HG03095 (cell line): ENCODE results near the gene INPPL1.
"Not testable (repeated sequence)": the region's sequence is repeated elsewhere in the genome, so short reads cannot be mapped to it uniquely, and the experiment has no call there.

Experiments
- ATAC-seq: cut with Tn5 transposase; IDR thresholded peaks from one replicate; pipeline ENCODE4 v1.9.1; 2021; ENCODE audit warnings: moderate library complexity; ENCODE audit not compliant: unreplicated experiment

INPPL1 gene

DNA sequence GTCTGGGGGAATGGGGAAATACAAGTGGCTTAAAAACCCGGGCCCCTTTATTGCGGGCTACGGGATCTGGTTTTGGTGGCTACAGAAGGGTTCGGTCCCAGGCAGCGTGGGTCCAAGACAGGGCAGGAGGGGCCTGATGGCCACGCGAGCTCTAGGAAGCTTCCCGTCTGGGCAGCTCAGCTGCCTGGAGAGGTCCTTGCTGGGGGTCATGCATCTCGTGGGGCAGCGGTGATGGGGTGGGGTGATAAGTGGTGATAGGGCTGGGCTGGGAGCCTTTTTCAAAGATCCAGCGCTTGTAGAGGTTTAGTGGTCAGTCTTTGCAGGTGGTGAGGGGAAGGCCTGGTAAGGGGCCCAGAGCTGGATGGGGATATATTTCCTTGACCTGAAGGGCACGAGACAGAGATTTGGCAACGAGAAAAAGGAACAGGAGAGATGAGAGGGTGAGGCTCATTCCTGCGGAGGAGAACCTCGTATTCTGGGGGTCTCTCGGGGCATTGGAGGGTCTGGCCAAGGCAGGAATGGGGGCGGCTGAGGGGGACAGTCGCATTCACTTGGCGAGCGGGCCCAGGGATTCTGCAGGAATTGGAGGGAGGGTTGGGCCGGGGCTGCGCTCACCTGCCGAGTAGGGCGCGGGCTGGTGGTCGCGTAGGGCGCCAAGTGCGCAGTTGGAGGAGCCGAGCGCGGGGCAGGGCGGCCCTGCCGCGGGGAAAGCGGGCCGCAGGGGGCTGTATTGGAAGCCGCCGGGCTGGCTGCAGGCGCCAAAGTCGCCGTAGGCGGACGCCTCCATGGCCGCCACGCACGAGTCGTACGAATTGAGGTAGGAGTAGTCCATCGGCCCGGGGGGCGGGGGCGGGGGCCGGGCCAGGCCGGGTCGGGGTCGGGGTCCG is 18.8 kb downstream of the INPPL1 start:
- ATAC-seq: no peak

DNA sequence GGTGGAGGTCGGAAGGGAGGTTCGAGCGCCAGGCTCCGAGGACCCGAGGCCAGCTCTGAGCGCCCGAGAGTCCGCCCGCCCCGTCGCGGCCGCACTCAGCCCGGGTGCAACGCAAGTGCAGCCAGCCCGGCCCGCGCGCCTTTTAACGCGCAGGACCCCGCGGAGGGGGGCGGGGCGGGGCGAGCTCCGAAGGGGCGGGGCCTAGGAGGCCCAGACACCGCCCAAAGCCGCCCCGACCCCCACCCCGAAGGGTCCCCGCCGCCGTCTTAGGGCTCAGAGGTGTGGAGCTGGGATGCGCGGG is 19.4 kb downstream of the INPPL1 start, which contains the start of gene PHOX2A:
PHOX2A (minus strand) TSS at position 117 of the 301 bp plus-strand sequence. CDS start 172 bp downstream, outside the sequence.
- no peak for ATAC-seq

DNA sequence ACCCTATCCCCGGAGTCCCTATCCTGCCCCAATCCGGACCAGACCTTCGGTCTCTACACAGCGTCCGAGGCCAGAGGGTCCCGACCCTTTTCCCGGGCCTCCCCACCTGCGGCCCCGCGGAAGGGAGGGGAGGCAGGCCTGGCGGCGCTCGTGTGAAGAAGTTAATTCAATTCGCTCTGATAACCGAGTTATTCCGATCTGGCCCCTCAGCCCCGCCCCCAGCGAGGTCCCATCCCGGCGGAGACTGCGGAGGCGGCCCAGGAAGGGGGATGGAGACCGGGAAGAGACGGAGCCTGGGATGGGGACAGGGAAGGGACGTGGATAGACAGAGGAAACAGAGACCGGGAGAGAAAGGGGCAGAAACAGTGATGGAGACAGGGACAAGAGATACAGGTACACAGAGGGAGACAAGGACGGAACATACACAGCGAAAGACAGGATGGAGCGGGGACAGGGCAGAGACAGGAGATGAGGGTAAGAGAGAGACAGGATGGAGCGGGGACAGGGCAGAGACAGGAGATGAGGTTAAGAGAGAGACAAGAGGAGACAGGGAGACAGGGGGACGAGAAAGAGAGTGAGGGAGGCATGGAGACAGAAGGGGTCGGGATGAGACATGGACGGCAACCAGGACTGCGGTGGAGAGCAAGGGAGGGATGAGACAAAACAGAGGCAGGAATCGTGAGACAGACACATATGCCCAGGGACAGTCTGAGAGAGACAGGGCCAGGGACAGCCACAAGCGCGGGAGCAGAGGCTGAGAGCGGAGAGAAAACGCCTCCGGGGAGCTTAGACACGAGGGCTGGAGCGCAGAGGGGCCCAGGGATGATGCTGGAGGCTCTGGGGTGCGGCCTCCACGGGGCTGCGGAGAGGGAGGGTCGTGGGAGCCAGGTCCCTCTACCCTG is 20.0 kb downstream of the INPPL1 start:
- ATAC-seq: no peak

DNA sequence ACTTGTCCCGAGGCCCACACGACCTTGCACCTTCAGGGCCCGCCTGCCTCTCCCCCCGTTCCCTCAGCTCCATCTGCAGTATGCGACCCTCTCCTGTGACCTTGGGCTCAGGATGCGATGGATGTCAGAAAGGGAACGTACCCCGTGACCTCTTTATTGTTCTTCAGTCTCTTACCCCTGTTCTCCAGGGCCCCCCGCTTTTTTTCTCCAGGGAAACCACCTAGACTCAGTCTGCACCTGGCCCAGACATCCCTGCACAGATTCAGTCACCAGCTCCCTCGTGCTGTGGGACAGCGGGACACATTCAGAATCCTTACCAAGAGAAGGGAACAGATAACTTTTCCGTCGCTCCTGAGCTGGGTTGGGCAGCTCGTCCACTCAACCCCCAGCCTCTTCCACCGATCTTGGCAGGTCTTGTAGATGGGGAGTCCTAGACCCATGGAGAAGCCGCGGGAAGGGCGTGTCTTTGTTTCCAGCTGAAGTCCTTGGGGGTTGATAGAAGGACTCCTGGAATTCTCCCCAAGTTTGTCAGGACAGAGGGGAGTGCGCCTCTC is 20.8 kb downstream of the INPPL1 start:
- ATAC-seq: no peak

DNA sequence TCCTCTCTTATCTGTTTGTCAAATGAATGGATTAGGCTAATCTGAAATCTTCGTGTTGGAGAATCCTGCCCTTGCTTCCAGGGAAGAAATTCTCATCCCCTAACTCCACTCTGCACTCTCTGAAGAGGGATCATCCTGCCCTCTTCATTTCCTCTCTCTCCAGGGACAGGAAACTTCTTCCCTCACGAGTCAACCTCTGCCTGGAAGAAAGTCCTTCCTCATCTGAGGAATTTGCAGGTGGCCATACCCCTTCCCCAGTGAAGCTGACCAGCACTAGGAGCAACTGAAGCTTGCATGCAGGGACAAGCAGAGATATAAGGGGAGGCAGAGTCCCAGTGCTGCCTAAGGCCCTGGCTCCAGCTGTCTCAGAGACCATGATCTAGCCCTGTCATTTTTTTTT is 23.0 kb downstream of the INPPL1 start:
- no peak for ATAC-seq

DNA sequence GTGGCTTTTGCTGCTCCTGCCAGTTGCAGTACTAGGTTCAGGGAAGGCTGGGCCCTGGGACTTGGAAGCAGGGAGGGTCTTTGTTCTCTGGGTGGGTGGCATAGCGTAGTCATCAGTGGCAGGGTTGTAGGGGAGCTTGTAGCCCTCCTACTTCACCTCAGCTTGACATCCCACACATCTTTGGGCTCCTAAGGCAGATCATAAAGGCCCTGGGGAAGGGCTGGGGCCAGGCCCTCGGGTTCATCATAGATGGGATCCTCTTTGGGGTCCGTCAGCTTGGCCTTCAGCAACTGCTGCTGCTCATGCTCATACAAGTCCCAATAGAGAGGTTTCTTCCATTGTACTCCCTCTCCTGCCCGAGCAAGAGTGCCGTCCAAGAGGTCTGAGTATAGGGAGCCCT is 25.4 kb downstream of the INPPL1 start:
- ATAC-seq: no peak

DNA sequence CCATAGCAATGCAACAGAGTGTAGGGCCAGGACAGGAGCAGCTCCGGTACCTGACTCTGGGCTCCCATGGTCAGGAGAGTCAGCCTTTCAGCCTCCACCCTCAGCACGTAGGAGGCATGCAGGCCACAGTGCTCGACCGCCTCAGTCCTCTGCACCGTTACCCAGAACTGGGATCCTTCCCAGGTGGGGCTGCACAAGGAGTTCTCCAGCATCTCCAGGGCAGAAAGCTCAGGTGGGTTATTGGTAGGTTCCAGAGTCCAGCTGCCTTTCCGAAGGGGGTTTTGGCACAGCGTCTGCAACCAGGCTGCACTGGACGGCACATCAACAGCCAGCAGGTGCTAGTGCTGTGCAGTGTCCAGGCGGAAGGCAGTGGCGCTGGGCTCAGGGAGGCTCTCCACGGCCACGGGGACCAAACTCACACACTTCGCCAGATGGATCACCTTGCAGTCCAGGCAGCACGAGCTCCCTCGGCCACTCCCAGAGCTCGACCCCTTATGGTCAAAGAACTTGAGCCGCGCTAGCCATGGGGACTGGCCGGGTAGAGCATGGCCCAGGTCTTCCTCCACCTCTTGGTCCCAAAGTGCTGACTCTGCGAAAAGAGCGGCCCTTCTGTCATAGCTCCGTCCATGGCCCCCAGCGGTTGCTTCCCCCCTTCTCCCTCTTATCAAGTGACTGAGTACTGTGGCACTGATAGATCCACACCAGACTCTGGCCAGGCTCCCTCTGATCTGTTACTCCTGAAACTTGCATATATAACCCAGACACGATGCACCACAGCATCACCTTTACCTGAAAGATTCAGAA is 26.3 kb downstream of the INPPL1 start:
- no peak for ATAC-seq

DNA sequence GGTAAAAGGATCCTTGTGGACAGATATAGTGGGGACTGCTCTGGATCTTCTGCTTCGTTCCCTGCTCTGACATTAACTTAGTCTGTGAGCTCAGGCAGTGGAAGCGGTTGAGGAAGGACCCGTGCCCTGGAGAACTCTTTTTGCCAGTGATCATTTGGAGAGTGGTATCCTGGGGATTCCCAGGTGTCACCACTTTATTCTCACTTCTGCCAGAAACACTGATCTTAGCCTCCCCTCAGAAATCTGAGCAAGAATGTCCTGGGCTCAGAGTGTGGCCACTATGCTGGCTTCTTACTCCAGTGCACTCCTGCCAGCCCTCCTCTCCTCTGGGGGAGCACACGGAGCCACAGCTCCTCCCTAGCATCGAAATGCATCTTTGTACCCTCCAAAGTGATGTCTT is 27.0 kb downstream of the INPPL1 start:
- no peak for ATAC-seq

DNA sequence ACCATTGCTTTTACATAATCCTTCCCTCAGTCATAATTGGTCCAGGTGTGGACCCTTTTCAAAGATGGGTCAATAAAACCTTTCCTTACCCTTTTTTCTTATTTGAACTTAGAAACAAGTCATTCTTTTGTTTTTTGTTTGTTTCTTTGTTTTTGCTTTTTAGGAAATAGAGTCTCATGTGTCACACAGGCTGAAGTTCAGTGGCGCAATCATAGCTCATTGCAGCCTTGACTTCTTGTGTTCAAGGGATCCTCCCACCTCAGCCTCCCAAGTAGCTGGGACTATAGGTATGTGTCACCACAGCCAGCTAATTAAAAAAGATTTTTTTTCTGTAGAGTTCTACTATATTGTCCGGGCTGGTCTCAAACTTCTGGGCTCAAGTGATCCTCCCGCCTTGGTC is 28.8 kb downstream of the INPPL1 start:
- ATAC-seq: no peak

DNA sequence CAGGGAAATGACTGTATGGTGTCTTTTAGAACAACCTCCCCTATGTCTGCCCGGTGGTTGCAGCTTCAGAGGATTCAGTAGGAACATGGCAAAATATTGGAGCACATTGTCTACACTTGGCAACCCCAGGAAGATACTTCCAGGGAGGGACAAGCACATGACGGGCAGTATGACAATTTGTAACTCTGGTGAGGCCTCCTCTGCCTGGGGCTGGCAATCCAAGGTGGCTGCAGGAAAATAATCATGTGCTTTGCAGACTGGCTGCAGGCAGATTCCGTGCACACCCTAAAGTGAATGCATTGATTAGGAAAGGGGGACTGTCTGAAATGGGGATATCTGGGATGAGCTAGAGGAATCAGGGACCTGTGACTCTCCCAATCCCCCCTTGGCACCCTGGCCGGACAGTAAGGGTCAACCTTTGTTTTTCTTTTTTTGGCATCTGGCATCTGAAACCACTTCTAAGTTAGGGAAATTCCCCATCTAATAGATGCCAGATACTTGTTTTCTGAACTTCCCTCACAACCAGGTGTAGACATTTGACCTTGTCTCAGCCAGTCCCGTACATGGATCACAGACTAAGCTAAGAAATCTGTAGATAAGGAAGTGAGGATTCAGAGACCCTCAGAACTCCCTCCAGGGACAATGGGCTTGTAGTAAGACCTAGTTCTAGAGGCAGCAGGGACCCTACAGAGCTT is 29.9 kb downstream of the INPPL1 start:
- ATAC-seq: no peak

DNA sequence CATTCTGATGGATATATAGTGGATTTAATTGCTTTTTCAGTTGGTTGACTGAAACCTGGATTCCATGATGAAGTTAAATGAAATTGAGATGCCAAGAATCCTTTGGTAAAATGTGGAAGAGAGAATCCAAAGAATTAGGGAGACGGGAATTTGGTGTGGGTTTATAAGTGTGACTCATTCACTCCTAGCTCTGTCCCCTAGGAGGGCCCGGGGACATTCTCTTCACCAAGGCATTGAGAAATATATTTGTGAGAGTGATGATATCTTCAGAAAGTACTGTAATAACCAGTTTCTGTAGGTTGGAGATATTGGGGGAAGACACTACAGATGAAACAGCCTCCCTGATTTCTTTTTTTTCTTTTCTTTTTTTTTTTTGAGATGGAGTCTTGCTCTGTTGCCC is 33.0 kb downstream of the INPPL1 start:
- no peak for ATAC-seq

DNA sequence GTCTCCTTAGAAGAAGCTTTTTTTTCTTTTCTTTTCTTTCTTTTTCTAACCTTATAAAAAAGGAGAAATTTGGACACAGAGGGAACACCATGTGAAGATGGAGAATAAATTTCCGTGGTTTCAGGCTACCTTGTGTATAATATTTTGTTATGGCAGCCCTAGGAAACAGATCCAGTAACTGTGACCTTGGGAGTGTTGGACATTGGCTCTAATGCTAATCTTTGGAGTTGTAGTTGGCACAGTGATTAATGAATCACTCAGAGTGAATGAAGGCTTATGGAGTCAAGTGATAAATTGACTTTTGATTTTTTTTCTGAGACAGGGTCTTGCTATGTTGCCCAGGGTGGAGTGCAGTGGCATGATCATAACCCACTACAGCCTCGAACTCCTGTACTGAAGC is 34.9 kb downstream of the INPPL1 start:
- no peak for ATAC-seq

DNA sequence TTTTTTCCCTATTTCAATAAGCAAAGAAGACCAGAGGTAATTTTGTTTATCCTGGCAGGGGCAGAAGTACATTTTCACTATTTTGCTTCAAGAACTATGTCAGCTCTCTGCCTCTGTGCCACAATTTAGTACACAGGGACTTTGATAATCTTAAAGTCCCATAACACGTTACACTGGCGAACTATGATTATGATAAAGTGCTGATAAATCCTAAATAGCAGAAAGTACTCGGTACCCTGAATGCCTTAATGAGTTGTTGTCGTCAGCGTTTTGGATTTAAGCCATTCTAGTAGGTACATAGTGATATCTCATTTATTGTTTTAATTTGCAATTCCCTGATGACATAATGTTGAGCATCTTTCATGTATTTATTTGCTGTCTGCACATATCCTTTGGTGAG is 36.0 kb downstream of the INPPL1 start:
- ATAC-seq: no peak

DNA sequence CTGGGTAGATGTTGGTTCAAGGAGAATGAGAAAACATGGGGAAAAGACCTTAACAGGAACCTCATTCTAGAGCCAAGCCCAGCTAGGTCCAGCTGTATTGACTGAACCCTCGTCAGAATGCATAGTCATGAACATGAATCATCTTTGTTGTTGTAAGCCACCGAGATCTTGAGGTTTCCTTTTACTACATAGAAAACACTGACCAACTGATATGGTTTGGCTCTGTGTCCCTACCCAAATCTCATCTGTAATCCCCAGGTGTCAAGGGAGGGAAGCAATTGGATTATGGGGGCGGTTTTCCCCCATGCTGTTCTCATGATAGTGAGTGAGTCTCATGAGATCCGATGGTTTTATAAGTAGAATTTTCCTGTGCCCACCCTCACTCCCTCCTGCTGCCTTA is 38.8 kb downstream of the INPPL1 start:
- no peak for ATAC-seq

DNA sequence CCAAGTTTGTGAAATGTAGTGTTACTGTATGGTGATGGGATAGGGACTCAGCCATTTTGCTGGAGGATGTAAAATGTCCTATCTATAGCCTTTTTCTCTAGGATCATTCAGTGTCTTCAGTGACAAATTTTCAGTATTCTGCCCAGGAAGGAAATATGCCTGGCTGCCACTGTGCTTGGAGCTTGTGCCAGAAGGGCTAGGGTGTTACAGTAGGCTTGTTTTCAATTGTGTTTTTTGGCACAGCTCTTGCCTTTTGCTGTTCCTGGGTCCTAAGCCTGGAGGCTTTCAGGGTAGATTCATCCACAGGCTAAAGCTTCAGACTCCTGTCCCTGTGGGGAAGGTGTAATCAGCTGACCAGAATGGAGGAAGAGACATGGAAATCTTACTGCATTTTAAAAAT is 41.4 kb downstream of the INPPL1 start:
- no peak for ATAC-seq

DNA sequence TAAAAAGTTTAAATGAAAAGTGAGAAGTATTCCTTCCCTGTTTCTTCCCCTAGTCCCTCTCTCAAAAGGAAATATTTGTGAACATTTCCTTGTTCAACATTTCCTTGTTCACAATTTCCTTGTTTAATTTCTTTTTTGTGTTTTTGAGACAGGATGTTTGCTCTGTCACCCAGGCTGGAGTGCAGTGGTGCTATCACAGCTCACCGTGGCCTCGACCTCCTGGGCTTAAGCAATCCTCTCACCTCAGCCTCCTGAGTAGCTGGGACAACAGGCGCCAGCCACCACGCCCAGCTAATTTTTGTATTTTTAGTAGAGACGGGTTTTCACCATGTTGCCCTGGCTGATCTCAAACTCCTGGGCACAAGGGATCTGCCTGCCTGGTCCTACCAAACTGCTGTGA is 42.4 kb downstream of the INPPL1 start:
- not testable (repeated sequence) for ATAC-seq

DNA sequence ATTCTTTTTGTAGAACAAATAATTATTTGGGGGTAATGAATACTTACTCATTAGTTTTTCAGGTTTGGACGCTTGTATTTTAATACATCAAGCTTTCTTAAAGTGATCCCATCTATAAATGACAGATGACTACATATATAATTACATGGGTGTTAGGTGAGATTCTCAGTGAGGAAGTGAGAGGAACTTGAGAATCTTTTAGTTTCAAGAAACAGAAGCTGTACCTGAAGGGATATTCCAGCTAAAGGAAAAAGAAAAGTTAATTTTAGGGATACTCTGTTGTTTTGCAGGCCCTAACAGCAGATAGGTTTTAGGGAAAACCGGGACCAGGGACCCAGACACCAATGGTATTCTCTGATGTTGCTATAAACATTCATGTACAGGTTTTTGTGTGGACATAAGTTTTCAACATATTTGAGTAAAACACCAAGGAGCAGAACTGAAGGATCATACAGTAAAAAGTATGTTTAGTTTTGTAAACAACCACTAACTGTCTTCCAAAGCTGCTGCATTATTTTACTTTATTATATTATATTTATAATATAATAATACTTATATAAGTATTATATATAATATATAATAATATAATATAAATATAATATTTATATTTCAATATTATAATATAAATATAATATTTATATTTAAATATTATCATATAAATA is 43.5 kb downstream of the INPPL1 start:
- no peak for ATAC-seq

DNA sequence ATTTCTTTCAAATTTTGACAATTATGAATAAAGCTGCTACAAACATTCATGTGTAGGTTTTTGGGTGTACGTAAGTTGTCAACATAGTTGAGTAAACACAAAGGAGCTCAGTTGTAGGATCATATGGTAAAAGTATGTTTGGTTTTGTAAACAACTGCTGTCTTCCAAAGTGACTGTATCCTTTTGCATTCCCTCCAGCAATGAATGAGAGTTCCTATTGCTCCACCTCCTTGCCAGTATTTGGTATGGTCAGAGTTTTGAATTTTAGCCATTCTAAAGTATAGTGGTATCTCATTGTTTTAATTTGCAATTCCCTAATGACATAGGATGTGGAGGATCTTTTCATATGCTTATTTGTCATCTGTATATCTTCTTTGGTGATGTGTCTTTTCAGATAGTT is 47.4 kb downstream of the INPPL1 start:
- ATAC-seq: no peak

DNA sequence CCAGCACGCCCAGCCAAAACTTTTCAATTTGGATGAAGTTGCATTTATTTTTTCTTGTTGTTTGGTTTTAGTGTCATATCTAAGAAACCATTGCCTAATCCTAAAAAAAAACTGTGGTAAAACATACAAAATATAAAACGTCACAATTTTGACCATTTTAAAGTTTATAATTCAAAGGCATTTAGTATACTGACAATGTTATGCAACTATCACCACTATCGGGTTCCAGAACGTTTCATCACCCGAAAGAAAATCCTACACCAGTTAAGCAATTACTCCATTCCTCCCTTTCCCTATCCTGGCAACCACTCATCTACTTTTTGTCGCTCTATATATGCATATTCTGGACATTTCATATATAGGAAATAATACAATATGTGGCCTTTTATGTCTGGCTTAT is 49.9 kb downstream of the INPPL1 start:
- no peak for ATAC-seq

DNA sequence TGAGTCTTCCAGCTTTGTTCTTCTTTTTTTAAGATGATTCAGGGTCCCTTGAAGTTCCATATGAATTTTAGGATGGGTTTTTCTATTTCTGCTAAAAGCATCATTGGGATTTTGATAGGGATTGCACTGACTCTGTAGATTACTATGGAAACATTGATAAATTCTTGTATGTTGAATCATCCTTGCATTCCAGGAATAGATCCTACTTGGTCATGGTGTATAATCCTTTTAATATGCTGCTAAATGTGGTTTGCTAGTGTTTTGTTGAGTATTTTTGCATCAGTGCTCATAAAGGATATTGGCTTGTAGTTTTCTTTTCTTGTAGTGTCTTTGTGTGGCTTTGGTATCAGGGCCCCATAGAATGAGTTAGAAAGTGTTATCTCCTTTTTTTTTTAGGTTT is 54.3 kb downstream of the INPPL1 start:
- ATAC-seq: no peak
